Skeletal muscle cell (primary cell): ENCODE measurements around the gene AGAP2.

ENCODE experiments used
- DNase-seq: peaks from one replicate; pipeline ENCODE4 v3.0.0-alpha.2; 2010; ENCODE audit warnings: low read depth
- H3K4me3 ChIP-seq: 2 replicates; pipeline ENCODE4 v1.5.1; 2011; ENCODE audit warnings: low read depth, mild to moderate bottlenecking, control low read depth, low read length, moderate library complexity

Gene AGAP2

GRCh38 chr12:57740656-57741412 is 2.3 kb upstream of the AGAP2 start:
- no peak overlapping the region for H3K4me3 ChIP-seq
- DNase-seq: no peak

- DNase-seq: no peak
- no peak overlapping the region for H3K4me3 ChIP-seq
Measured at GRCh38 chr12:57739914-57740538, 1.5 kb upstream of the AGAP2 start.

GRCh38 chr12:57739387-57739786 is 845 bp upstream of the AGAP2 start:
- no peak for DNase-seq
- no peak overlapping the region for H3K4me3 ChIP-seq

GRCh38 chr12:57737467-57738460 is 778 bp downstream of the AGAP2 start:
- peak overlapping the region; percentile 42 for H3K4me3 ChIP-seq
- no peak for DNase-seq

GRCh38 chr12:57736741-57737466 is 1.6 kb downstream of the AGAP2 start:
- DNase-seq: no peak
- no peak overlapping the region for H3K4me3 ChIP-seq

GRCh38 chr12:57735952-57736740 is 2.4 kb downstream of the AGAP2 start:
- no peak for DNase-seq
- H3K4me3 ChIP-seq: peak overlapping the region; percentile 37

GRCh38 chr12:57735198-57735855 is 3.2 kb downstream of the AGAP2 start:
- DNase-seq: no peak
- H3K4me3 ChIP-seq: peak overlapping the region; percentile 37

- DNase-seq: no peak
- H3K4me3 ChIP-seq: no peak overlapping the region
Measured at GRCh38 chr12:57734591-57734990, 4.0 kb downstream of the AGAP2 start.

GRCh38 chr12:57733928-57734327 is 4.6 kb downstream of the AGAP2 start:
- no peak for DNase-seq
- no peak overlapping the region for H3K4me3 ChIP-seq

- DNase-seq: no peak
- H3K4me3 ChIP-seq: no peak overlapping the region
Measured at GRCh38 chr12:57732726-57733593, 5.6 kb downstream of the AGAP2 start.

- DNase-seq: no peak
- no peak overlapping the region for H3K4me3 ChIP-seq
Measured at GRCh38 chr12:57732270-57732669, 6.3 kb downstream of the AGAP2 start.

GRCh38 chr12:57731411-57732080 is 7.0 kb downstream of the AGAP2 start:
- no peak for DNase-seq
- H3K4me3 ChIP-seq: no peak overlapping the region

GRCh38 chr12:57730336-57731067 is 8.0 kb downstream of the AGAP2 start:
- no peak for DNase-seq
- no peak overlapping the region for H3K4me3 ChIP-seq

- no peak for DNase-seq
- no peak overlapping the region for H3K4me3 ChIP-seq
Measured at GRCh38 chr12:57729321-57729844, 9.2 kb downstream of the AGAP2 start.

- no peak for DNase-seq
- no peak overlapping the region for H3K4me3 ChIP-seq
Measured at GRCh38 chr12:57727758-57728395, 10.7 kb downstream of the AGAP2 start.
